Effector CD4-positive, alpha-beta T cell (primary cell): ENCODE data around the gene NDUFS2.
"Not testable (repeated sequence)": the region's sequence is repeated elsewhere in the genome, so short reads cannot be mapped to it uniquely, and the experiment has no call there.

Source experiments
- DNase-seq: peaks from one replicate; pipeline ENCODE4 v3.0.0-alpha.2; 2020

The NDUFS2 gene

GRCh38 chr1:161255955-161256520, 53.9 kb downstream of the NDUFS2 start:
- DNase-seq: not testable (repeated sequence)

GRCh38 chr1:161257109-161257508, 54.9 kb downstream of the NDUFS2 start:
- not testable (repeated sequence) for DNase-seq

GRCh38 chr1:161258439-161259344, 56.5 kb downstream of the NDUFS2 start, which contains the start of gene PCP4L1:
Gene PCP4L1, plus strand, starts transcription at chr1:161258745. Its CDS starts 230 bp downstream, at chr1:161258975.
- no peak for DNase-seq

- DNase-seq: no peak
These were observed 57.2 kb downstream of the NDUFS2 start for GRCh38 chr1:161259345-161259702.

GRCh38 chr1:161259765-161260164, 57.6 kb downstream of the NDUFS2 start:
- DNase-seq: no peak

GRCh38 chr1:161260376-161261260, 58.5 kb downstream of the NDUFS2 start:
- DNase-seq: no peak

- DNase-seq: no peak
These were observed 59.4 kb downstream of the NDUFS2 start for GRCh38 chr1:161261261-161262235.
